OCI-M1 (cell line): Measurements from ENCODE around the gene TIPARP.

Experiments used
- DNase-seq: peaks from one replicate; lab custom pipeline; 2025; lab: John Stamatoyannopoulos, UW

Gene TIPARP, protein sequence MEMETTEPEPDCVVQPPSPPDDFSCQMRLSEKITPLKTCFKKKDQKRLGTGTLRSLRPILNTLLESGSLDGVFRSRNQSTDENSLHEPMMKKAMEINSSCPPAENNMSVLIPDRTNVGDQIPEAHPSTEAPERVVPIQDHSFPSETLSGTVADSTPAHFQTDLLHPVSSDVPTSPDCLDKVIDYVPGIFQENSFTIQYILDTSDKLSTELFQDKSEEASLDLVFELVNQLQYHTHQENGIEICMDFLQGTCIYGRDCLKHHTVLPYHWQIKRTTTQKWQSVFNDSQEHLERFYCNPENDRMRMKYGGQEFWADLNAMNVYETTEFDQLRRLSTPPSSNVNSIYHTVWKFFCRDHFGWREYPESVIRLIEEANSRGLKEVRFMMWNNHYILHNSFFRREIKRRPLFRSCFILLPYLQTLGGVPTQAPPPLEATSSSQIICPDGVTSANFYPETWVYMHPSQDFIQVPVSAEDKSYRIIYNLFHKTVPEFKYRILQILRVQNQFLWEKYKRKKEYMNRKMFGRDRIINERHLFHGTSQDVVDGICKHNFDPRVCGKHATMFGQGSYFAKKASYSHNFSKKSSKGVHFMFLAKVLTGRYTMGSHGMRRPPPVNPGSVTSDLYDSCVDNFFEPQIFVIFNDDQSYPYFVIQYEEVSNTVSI

GRCh38 chr3:156674046-156674910, at the start of gene TIPARP:
TIPARP (plus strand) TSS chr3:156674590; CDS start chr3:156677698, 3,108 bp downstream.
- peak; percentile 97 for DNase-seq

GRCh38 chr3:156626104-156626503, 48.3 kb upstream of the TIPARP start:
- no peak for DNase-seq

GRCh38 chr3:156627946-156628569, 46.3 kb upstream of the TIPARP start:
- no peak for DNase-seq

DNA sequence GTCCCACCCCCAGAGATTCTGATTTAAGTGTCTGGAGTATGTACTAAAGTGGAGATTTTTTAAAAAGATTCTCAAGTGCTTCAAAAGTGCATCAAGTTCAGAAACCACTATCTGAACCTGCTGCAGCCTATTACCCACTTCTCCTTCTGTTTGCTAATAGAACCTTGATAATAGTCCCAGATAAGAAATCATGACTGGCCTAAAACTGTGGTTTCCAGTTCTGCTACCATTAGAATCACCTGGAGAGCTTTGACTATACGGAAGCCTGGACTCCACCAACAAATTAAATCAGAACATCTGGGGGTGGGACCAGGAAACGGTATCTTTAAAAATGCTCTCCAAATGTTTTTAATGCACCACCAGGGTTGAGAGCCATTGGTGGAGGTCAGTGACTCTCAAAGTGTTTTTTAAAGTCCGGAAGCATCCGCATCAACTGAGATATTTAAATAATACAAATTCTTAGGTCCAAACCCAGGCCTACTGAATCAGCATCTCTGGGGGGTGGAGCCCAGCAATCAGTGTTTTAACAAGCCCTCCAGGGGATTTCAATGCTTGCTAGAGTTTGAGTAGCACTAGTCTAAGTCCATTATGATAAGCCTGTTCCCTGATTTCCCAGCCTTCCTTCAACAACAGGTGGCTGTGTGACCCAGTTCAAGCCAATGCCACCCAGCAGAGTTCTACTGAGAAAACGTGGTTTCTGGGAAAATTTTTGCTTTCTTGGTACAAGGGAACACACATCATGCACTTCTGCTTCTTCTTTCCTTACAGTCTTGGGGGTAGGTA, 45.4 kb upstream of the TIPARP start:
- no peak for DNase-seq

- no peak for DNase-seq
Measured at GRCh38 chr3:156630081-156630772, 44.2 kb upstream of the TIPARP start.

DNA sequence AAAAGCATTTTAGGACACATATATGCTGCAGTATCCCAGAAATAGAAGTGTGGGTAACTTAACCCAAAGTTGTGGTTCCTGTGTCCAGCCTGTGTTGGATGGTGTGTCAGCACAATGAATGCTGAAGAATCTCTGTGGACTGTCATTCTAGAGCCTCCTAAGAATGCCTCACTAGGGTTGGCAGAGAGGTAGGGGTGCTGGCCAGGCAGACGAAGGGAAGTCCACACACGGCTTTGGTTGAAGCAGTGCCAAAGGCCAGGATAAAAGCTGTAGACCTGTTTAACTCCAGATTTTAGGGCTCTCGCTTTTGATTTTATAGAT, 43.7 kb upstream of the TIPARP start:
- DNase-seq, result no peak

- no peak for DNase-seq
Measured at GRCh38 chr3:156631323-156631722, 43.1 kb upstream of the TIPARP start.

- no peak for DNase-seq
Measured at GRCh38 chr3:156632601-156633000, 41.8 kb upstream of the TIPARP start.

GRCh38 chr3:156633335-156633734, 41.1 kb upstream of the TIPARP start:
- DNase-seq, result no peak

DNA sequence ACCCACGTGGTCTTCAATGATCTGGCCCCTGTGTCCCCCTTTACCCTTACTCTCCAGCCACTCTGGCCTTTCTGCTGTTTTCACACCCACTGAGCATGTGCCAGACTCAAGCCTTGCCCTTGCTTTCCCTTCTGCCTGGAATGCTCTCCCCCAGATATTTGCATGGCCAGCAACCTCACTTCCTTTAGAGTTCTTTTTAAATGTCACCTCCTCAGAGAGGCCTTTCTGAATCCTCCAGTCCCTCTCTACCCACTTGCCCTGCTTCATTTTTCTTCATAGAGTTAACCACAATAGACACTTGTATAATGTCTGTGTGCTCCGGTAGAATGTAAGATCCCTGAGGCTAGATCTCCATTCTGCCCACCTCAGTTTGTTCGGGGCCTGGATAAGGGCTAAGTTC, 39.4 kb upstream of the TIPARP start:
- no peak for DNase-seq

- peak; percentile 58 for DNase-seq
Measured at GRCh38 chr3:156635973-156636372, 38.4 kb upstream of the TIPARP start.

DNA sequence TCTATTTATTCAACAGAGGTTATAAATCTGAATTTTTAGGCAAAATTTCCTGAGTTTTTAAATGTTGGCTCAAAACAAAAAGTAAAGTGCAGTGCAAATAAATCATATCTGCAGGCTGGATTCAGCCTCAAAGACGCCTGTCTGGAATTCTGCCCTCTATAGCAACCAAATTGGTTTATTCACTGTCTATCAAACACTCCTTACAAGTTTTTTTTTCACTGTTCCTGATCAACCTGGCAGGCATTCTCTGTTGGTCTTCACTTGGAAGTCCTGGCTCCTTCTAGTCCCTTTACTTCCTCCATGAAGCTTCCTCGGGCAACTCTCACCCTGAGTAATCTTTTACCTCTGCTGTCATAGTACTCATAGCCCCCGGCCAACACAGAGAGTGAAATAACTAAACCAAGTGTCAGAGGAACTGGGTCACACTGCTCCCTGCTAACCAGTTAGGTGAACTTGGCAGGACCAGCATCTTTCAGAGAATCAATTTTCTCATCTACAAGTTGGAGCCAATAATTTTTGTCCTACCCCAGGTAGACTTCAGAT, 36.8 kb upstream of the TIPARP start:
- DNase-seq, result no peak

- DNase-seq, result no peak
Measured at GRCh38 chr3:156638271-156638670, 36.1 kb upstream of the TIPARP start.

GRCh38 chr3:156639414-156640023, 34.9 kb upstream of the TIPARP start:
- peak; percentile 11 for DNase-seq

GRCh38 chr3:156641618-156641975, 32.8 kb upstream of the TIPARP start:
- no peak for DNase-seq

DNA sequence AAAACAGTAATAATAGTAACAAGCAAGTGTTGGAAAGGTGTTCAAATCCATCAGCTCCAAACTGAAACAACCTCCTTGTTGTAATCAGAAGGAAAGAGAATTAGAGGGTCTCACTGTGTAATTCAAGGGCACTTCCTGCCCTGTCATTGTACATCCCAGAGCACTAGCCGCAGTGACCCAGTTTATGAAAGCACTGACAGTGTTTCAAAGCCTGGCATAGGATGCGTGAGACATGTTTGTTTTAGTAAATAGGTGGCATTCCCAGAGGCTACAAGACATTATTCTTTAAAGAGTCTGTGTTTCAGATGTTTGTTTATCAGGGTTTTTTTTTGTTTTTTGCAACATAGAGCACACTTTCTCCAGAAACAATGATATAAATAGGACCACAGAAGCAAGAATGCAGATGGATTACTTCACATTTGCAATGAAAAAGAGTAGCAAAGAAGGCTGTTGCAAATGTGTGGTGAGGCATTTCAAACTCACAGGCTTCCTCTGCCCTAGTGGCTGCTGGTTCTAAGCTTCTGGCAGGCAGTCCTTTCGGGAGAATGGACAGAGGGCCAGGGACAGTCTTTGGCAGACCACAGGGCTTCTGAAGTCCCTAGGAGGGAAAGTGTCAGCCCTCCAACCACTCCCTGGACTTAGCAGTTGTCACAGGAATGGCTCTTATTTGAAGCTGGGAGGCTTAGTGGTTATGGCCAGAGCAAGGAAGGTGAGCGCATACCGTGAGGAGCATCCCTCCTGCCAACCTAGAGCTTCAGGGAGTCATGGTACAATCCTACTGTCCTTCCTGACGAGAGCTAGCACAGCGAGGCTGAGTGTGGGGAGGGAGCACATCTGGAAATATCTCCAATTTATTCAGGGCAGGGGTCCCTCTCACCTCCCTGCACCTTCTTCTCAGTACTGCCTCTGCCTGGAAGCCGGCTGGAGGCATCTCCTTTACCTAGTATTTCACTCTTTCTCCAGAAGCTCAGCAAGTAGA, 31.4 kb upstream of the TIPARP start:
- DNase-seq, result no peak

GRCh38 chr3:156643729-156644389, 30.5 kb upstream of the TIPARP start:
- peak; percentile 86 for DNase-seq

DNA sequence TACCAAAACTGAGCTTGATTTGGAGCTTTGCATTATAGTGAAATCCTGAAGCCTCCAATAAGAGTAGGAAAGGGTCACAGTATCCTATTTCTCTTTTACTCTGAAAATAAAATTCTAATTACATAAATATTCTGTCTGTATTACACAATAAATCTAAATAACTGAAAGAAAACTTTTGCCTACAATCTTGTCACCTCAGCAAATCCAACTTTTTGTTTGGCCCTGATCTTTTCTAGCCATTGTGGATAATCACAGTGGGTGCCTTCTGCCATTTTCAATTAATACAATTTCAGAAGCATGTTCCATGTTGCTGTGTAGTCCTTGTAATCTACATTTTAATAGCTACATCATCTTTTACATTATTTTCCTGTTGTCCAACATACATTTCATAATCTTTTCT, 29.4 kb upstream of the TIPARP start:
- DNase-seq, result no peak
